Cardiac muscle cell (in vitro differentiated cells and primary cell): ENCODE results near the gene ZFYVE21. TPM values are rescaled to one million over a fixed set of nuclear protein-coding genes. Genes with fewer than 3 reads are reported as not detected.
A peak's percentile ranks its signal among the peaks of the same experiment; 100 is the strongest.

ENCODE experiments used
- DNase-seq, 2 donors: peaks; one replicate each; pipeline versions ENCODE4 v3.0.0 to v3.0.0-alpha.2; 2010 to 2017; ENCODE audit warnings: low read depth in 1 of 2, low spot score in 1 of 2
- H3K27ac ChIP-seq: fragments of 200-600 bp; sonication (generic); 2 replicates; pipeline ENCODE4 v1.5.1; 2016
- H3K27me3 ChIP-seq: fragments of 200-600 bp; sonication (generic); 2 replicates; pipeline ENCODE4 v1.6.0; 2016; ENCODE audit warnings: control low read depth
- H3K36me3 ChIP-seq: fragments of 200-600 bp; sonication (generic); 2 replicates; pipeline ENCODE4 v1.5.1; 2016; ENCODE audit warnings: control low read depth
- H3K4me1 ChIP-seq: fragments of 200-600 bp; sonication (generic); 2 replicates; pipeline ENCODE4 v1.8.1; 2017; ENCODE audit warnings: low read depth, mild to moderate bottlenecking, mixed run types
- H3K4me3 ChIP-seq: fragments of 200-600 bp; sonication (generic); 2 replicates; pipeline ENCODE4 v1.5.1; 2016; ENCODE audit warnings: mild to moderate bottlenecking
- H3K9me3 ChIP-seq: fragments of 200-600 bp; sonication (generic); 2 replicates; pipeline ENCODE4 v1.5.1; 2017; ENCODE audit warnings: low read depth, mild to moderate bottlenecking, control low read depth
- polyA plus RNA-seq: library from polyadenylated mRNA; unstranded; fragments of >200 nt; fragmentation: Nextera tagmentation; extraction: Ambion mirVana; gene quantifications from 2 replicates; pipeline ENCODE4 v1.2.1, GENCODE V29; 2016
- total RNA-seq: library from RNA; depleted of rRNA; stranded (reverse); fragments of >200 nt; gene quantifications from 2 replicates; pipeline ENCODE4 v1.2.3, GENCODE V29; 2016
- TF ChIP-seq, protein P1 (sequence below): IDR thresholded peaks from 2 replicates; pipeline ENCODE4 v1.5.1; 2012; ENCODE audit warnings: low read depth, mild to moderate bottlenecking, low read length

The ZFYVE21 gene
- total and polyA plus RNA-seq, 2 experiments from 2014 or later, result 120 to 135 TPM

DNA sequence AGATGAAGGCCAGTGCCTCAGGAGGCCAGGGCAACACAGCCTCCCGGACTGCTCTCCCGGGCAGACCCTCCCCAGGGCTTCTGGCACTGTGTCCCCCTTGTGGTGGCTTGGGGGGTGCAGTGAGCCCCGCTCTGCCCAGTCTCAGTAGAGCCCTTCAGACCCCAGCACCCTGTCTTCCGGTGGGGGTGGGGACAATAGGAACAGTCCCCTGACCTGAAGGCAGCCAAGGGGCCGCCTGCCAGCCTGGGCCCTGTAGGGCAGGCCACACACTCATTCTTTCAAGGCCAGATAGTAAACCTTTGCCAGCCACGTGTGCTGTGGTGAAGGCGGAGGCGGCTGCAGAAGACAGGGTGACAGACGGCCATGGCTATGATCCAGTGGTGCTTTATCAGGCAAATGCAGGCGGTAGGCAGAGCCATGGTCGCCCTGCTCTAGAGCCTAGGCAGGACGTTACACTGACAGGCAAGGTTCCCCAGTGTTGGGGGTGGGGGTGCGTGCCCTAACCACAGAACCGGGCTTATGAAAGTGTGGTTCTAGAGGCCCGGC lies 15.0 kb downstream of the ZFYVE21 start:
- peaks cover 27% of the 10 kb centered on the region for H3K36me3 ChIP-seq
- H3K27me3 ChIP-seq, result no peaks in the 10 kb centered on the region
- TF ChIP-seq, protein P1, sequence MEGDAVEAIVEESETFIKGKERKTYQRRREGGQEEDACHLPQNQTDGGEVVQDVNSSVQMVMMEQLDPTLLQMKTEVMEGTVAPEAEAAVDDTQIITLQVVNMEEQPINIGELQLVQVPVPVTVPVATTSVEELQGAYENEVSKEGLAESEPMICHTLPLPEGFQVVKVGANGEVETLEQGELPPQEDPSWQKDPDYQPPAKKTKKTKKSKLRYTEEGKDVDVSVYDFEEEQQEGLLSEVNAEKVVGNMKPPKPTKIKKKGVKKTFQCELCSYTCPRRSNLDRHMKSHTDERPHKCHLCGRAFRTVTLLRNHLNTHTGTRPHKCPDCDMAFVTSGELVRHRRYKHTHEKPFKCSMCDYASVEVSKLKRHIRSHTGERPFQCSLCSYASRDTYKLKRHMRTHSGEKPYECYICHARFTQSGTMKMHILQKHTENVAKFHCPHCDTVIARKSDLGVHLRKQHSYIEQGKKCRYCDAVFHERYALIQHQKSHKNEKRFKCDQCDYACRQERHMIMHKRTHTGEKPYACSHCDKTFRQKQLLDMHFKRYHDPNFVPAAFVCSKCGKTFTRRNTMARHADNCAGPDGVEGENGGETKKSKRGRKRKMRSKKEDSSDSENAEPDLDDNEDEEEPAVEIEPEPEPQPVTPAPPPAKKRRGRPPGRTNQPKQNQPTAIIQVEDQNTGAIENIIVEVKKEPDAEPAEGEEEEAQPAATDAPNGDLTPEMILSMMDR, result no peak
- no peaks in the 10 kb centered on the region for H3K9me3 ChIP-seq
- no peak for DNase-seq
- H3K27ac ChIP-seq, result peak overlapping the region; percentile 76
- H3K4me1 ChIP-seq, result no peaks in the 10 kb centered on the region
- no peak overlapping the region for H3K4me3 ChIP-seq

GRCh38 chr14:103731481-103731880 lies 15.9 kb downstream of the ZFYVE21 start:
- no peak overlapping the region for H3K4me3 ChIP-seq
- peaks cover 33% of the 10 kb centered on the region for H3K36me3 ChIP-seq
- H3K4me1 ChIP-seq, result no peaks in the 10 kb centered on the region
- TF ChIP-seq, protein P1, result no peak
- H3K27ac ChIP-seq, result peak overlapping the region; percentile 80
- no peak for DNase-seq
- H3K27me3 ChIP-seq, result no peaks in the 10 kb centered on the region
- H3K9me3 ChIP-seq, result no peaks in the 10 kb centered on the region

DNA sequence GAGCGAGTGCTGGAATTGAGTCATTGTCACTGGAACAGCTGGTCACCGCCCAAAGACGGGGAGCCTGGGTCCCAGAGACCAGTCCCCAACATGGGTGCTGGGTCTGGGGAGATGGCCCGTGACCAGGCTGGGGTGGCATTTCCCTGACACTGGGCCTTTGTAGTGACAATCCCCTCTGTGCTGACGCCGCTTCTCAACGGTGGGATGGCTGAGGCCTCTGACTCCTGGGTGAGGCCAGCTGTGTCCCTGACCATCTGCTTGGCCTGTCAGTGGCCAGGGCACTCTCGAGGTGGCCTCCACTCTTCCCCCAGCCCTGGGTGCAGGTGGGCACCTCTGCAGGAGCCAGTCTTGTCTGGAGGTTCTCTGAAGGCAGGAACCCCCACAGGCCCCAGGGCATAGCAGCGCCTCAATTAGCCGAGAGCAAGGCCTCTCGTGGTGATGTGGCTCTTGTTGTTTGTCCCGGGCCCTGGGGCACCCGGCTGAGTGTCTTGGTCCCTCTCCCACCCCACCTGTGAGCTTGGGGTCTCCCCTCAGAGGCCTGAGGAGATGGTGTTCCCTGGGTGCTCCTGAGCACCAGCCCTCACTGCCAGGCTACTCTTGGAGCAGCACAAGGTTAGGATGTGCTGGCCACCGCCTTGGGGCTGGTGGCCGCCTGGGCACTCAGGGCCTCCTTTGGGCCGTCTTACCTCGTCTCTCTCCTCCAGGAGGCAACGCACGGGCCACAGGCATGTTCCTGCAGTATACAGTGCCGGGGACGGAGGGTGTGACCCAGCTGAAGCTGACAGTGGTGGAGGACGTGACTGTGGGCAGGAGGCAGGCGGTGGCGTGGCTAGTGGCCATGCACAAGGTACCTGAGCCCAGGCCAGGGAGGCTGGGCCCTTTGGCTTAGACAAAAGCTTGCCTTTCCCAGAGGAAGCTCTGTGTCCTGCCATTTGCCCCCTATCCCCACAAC lies 16.6 kb downstream of the ZFYVE21 start:
- TF ChIP-seq, protein P1, result no peak
- Histone ChIP-seq H3K27me3 (no peaks in the 10 kb centered on the region), H3K27ac (peak overlapping the region; percentile 80), H3K36me3 (peaks cover 35% of the 10 kb centered on the region), H3K9me3 (no peaks in the 10 kb centered on the region), H3K4me1 (no peaks in the 10 kb centered on the region), H3K4me3 (no peak overlapping the region)
- DNase-seq, result no peak

- Histone ChIP-seq H3K4me3 (no peak overlapping the region), H3K9me3 (no peaks in the 10 kb centered on the region), H3K4me1 (no peaks in the 10 kb centered on the region), H3K36me3 (peaks cover 40% of the 10 kb centered on the region), H3K27me3 (no peaks in the 10 kb centered on the region), H3K27ac (peak overlapping the region; percentile 80)
- no peak for DNase-seq
- TF ChIP-seq, protein P1, result no peak
Observed at GRCh38 chr14:103732868-103733620, 17.4 kb downstream of the ZFYVE21 start.

GRCh38 chr14:103733651-103734050 lies 18.0 kb downstream of the ZFYVE21 start:
- no peak for DNase-seq
- Histone ChIP-seq H3K27ac (peak overlapping the region; percentile 80), H3K36me3 (peaks cover 46% of the 10 kb centered on the region), H3K4me1 (no peaks in the 10 kb centered on the region), H3K27me3 (no peaks in the 10 kb centered on the region), H3K4me3 (no peak overlapping the region), H3K9me3 (no peaks in the 10 kb centered on the region)
- TF ChIP-seq, protein P1, result no peak
